Stimulated activated naive B cell treated with anti-CD40 and anti-IgM and Interleukin-4, amounts not matched to agents 10 μg/mL and 1 μg/mL and 100 μg/mL, for 72 hours (primary cell): Measurements from ENCODE around the gene MAPK4.

Source experiments
- ATAC-seq, 2 donors: fragments of 150-1000 bp; cut with Tn5 transposase; replicated peaks; 2 replicates each; pipeline ENCODE4 v1.10.0; 2021; ENCODE audit warnings: moderate library complexity in 1 of 2
- DNase-seq: peaks from one replicate; pipeline ENCODE4 v3.0.0; 2021
- H3K27ac Mint-ChIP-seq: one replicate; pipeline ENCODE4 v1.8.0; 2022; ENCODE audit warnings: mild to moderate bottlenecking, mixed read lengths
- H3K27me3 Mint-ChIP-seq, 2 donors: one replicate each; pipeline ENCODE4 v1.8.0; 2022; ENCODE audit warnings: mixed read lengths in 2 of 2
- H3K36me3 Mint-ChIP-seq, 2 donors: one replicate each; pipeline ENCODE4 v1.8.0; 2022; ENCODE audit warnings: mixed read lengths in 2 of 2, mild to moderate bottlenecking in 1 of 2
- H3K4me1 Mint-ChIP-seq, 2 donors: one replicate each; pipeline ENCODE4 v1.8.0; 2022; ENCODE audit warnings: mixed read lengths in 2 of 2, mild to moderate bottlenecking in 1 of 2
- H3K4me3 Mint-ChIP-seq, 2 donors: one replicate each; pipeline ENCODE4 v1.8.0; 2022; ENCODE audit warnings: mild to moderate bottlenecking in 2 of 2, mixed read lengths in 2 of 2, moderate library complexity in 1 of 2
- H3K9me3 Mint-ChIP-seq, 2 donors: one replicate each; pipeline ENCODE4 v1.8.0; 2022; ENCODE audit warnings: mixed read lengths in 2 of 2, mild to moderate bottlenecking in 1 of 2

Gene MAPK4

DNA sequence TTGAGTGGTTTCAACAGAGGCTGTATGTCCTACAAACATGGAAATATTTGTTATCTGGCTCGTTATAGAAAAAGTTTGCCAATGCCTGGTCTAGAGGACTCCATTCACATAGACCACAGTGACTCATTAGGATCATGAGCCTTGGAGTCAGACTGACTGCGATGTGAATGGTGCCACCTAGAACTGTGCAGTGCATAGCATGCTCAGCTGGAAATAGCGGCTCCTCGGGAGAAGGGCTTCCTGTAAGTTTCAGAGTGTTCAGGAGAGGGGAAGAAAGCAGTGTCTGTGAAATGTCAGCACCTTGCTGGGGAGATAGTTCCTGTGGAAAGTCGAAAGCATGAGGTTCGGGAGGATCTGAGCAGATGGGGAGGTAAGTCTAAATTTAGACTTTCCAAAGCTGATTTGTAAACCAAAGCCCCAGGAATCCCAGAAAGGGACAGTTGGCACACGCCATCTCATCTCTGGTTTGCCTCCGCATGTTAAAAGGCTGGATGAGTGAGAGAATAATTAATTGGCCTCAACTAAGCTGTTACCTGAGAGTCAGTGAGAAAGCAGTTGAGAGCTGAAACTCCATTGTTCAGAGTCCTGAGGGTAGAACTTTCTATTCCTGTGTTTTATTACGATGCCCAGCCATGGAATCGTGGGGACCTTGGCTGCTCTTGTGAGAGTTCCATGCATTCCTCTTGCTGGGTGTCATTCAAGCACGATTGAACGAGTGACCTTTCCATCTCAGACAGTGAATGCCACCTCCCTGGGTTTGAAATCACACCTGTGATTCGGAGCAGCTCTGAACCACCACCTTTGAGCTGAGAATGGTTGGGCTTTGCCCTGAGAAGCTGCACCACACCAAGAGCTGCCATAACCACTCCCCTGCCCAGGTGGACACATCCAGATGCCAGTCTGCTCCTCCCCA, 99.5 kb downstream of the MAPK4 start:
- DNase-seq = no peak
- H3K4me1 Mint-ChIP-seq = no peaks in the 10 kb centered on the region
- no peak overlapping the region for H3K27ac Mint-ChIP-seq
- H3K4me3 Mint-ChIP-seq = no peak overlapping the region
- H3K9me3 Mint-ChIP-seq = peaks cover 5 to 8% of the 10 kb centered on the region in 2 donors
- H3K36me3 Mint-ChIP-seq = no peaks in the 10 kb centered on the region
- ATAC-seq = no peak
- peaks cover 17 to 27% of the 10 kb centered on the region in 2 donors for H3K27me3 Mint-ChIP-seq

DNA sequence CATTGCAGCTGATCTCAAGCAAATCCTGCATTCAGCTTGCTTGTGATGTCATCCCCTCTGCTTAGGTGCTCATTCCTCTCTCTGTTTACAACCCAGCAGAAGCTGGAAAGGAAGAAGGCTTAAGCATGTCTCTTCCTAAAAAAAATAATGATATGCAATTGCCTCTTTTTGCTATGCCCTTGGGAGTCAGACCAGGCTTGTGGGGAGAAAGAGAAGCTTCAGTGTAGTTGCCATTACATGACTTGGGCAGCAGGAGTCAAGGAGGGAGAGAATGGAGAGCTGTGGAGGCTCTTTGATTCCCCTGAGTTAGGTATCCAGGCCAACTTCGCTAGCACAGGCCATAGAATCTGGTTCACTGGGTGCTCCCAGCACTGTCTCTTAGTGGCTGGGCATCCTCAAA, 101.1 kb downstream of the MAPK4 start:
- H3K4me1 Mint-ChIP-seq = no peaks in the 10 kb centered on the region
- peaks cover 6 to 20% of the 10 kb centered on the region in 2 donors for H3K27me3 Mint-ChIP-seq
- no peaks in the 10 kb centered on the region for H3K36me3 Mint-ChIP-seq
- no peak overlapping the region for H3K4me3 Mint-ChIP-seq
- H3K27ac Mint-ChIP-seq = no peak overlapping the region
- ATAC-seq (no peak), DNase-seq (no peak)
- peaks cover 5 to 8% of the 10 kb centered on the region in 2 donors for H3K9me3 Mint-ChIP-seq

- ATAC-seq (no peak), DNase-seq (no peak)
- peaks cover 5 to 7% of the 10 kb centered on the region in 2 donors for H3K9me3 Mint-ChIP-seq
- no peak overlapping the region for H3K27ac Mint-ChIP-seq
- H3K4me1 Mint-ChIP-seq = no peaks in the 10 kb centered on the region
- H3K36me3 Mint-ChIP-seq = no peaks in the 10 kb centered on the region
- peaks cover 3 to 11% of the 10 kb centered on the region in 2 donors for H3K27me3 Mint-ChIP-seq
- H3K4me3 Mint-ChIP-seq = no peak overlapping the region
These were observed 102.3 kb downstream of the MAPK4 start for GRCh38 chr18:50662177-50662576.

- H3K4me3 Mint-ChIP-seq = no peak overlapping the region
- ATAC-seq (no peak), DNase-seq (no peak)
- H3K9me3 Mint-ChIP-seq = peaks cover 5 to 7% of the 10 kb centered on the region in 2 donors
- H3K27me3 Mint-ChIP-seq = peaks cover 3 to 9% of the 10 kb centered on the region in 2 donors
- H3K36me3 Mint-ChIP-seq = no peaks in the 10 kb centered on the region
- H3K4me1 Mint-ChIP-seq = no peaks in the 10 kb centered on the region
- no peak overlapping the region for H3K27ac Mint-ChIP-seq
These were observed 103.0 kb downstream of the MAPK4 start for GRCh38 chr18:50662775-50663383.

DNA sequence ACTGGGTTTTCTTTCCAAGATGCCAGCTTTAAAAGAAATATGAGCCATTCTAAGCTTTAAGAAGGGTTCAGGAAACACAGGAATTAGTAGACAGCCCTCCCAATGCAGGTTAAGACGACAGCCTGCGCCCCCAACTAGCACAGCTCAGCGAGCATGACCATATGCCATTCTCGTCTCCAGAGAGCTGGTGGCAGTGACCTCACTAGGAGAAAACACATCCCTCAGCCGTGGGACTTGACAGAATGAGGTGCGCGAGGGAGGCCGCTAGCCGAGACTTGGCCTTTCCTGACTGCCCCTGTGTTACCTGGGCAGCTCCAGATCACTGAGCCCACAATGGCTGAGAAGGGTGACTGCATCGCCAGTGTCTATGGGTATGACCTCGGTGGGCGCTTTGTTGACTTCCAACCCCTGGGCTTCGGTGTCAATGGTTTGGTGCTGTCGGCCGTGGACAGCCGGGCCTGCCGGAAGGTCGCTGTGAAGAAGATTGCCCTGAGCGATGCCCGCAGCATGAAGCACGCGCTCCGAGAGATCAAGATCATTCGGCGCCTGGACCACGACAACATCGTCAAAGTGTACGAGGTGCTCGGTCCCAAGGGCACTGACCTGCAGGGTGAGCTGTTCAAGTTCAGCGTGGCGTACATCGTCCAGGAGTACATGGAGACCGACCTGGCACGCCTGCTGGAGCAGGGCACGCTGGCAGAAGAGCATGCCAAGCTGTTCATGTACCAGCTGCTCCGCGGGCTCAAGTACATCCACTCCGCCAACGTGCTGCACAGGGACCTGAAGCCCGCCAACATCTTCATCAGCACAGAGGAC, 103.9 kb downstream of the MAPK4 start:
- H3K4me1 Mint-ChIP-seq = no peaks in the 10 kb centered on the region
- peaks cover 3 to 5% of the 10 kb centered on the region in 2 donors for H3K27me3 Mint-ChIP-seq
- H3K4me3 Mint-ChIP-seq = no peak overlapping the region
- H3K27ac Mint-ChIP-seq = no peak overlapping the region
- H3K36me3 Mint-ChIP-seq = no peaks in the 10 kb centered on the region
- no peak for ATAC-seq
- H3K9me3 Mint-ChIP-seq = peaks cover 5 to 7% of the 10 kb centered on the region in 2 donors
- no peak for DNase-seq

DNA sequence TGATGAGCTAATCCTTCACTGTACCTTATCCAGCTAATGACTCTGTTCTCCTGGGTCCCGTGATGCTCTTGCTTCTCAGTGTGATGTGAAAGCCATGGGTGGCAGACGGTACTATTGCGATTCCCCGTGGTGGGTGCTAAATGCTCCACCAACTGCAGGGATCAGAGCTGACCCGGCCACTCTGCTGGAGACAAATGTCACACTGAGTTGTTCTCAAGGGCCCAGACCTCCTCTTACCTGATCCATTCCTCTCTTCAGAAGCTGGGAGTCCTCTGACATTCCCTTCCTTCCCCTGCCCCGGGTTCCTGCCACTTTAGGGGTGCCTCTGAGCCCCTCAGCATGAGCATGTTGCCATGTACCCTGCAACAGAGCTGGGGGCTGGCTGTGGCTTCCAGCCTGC, 105.1 kb downstream of the MAPK4 start:
- DNase-seq (no peak), ATAC-seq (no peak)
- Mint-ChIP-seq H3K36me3 (no peaks in the 10 kb centered on the region), H3K9me3 (peaks cover 5 to 7% of the 10 kb centered on the region in 2 donors), H3K4me1 (no peaks in the 10 kb centered on the region), H3K27me3 (peaks cover 0 to 4% of the 10 kb centered on the region in 2 donors), H3K4me3 (no peak overlapping the region), H3K27ac (no peak overlapping the region)

- H3K9me3 Mint-ChIP-seq = peaks cover 5 to 7% of the 10 kb centered on the region in 2 donors
- H3K4me1 Mint-ChIP-seq = no peaks in the 10 kb centered on the region
- H3K27me3 Mint-ChIP-seq = peaks cover 0 to 4% of the 10 kb centered on the region in 2 donors
- H3K27ac Mint-ChIP-seq = no peak overlapping the region
- ATAC-seq (no peak), DNase-seq (no peak)
- H3K36me3 Mint-ChIP-seq = no peaks in the 10 kb centered on the region
- H3K4me3 Mint-ChIP-seq = no peak overlapping the region
These were observed 105.6 kb downstream of the MAPK4 start for GRCh38 chr18:50665519-50665918.

DNA sequence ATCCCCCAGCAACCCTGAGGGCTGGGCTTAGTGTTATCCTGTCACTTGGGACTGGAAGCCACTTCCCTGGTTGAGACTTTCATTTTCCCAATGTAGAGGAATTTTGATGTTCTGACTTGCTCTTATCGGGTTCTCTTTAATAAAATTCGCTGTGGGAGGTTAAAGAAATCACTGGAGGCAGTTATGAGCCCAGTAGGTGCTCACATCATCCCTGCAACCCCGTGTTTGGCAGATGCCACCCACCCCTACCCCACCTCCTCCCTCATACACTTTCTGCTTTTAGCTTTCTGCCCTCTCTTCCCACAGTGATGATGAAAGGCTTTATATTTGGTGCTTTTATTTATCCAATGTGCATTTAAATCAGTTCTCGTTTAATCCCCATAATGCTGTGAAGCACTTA, 106.6 kb downstream of the MAPK4 start:
- H3K4me1 Mint-ChIP-seq = no peaks in the 10 kb centered on the region
- peaks cover 5% of the 10 kb centered on the region in 2 donors for H3K9me3 Mint-ChIP-seq
- DNase-seq (no peak), ATAC-seq (no peak)
- no peak overlapping the region for H3K4me3 Mint-ChIP-seq
- H3K27ac Mint-ChIP-seq = no peak overlapping the region
- H3K27me3 Mint-ChIP-seq = peaks cover 0 to 4% of the 10 kb centered on the region in 2 donors
- no peaks in the 10 kb centered on the region for H3K36me3 Mint-ChIP-seq

GRCh38 chr18:50671376-50671775, 111.5 kb downstream of the MAPK4 start:
- DNase-seq (no peak), ATAC-seq (no peak)
- no peaks in the 10 kb centered on the region for H3K4me1 Mint-ChIP-seq
- no peaks in the 10 kb centered on the region for H3K9me3 Mint-ChIP-seq
- H3K27me3 Mint-ChIP-seq = peaks cover 0 to 8% of the 10 kb centered on the region in 2 donors
- H3K36me3 Mint-ChIP-seq = no peaks in the 10 kb centered on the region
- H3K4me3 Mint-ChIP-seq = no peak overlapping the region
- H3K27ac Mint-ChIP-seq = no peak overlapping the region

DNA sequence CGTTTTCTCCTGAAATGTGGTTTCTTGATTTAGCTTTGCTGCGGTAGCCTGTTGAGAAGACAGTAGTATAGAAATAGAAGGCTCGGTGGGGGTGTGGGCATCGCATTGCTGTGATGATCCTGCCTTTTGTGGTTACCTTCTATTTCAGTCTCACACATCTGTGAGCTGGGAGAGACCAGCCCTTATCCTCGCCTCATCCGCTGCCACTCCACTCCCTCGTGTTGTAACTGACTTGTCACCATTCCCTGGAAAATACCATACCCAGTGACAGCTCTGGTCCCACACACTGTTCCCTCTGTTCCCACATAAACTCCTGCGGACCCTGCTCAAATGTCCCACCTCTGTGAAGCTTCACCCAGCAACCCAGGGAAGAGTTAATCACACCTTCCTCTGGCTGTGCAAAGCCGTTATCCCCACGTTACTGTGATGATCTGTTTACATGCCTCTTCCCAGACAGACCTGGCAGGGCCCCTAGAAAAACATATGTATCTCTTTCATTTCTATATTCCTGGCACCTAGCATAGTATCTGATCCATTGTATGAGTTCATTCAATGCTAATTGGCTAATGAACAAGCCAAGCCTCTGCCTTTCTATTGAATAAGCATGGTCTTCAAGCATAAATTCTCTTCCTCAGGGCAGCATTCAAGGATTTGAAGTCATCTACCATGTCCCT, 114.6 kb downstream of the MAPK4 start:
- H3K27ac Mint-ChIP-seq = no peak overlapping the region
- H3K36me3 Mint-ChIP-seq = no peaks in the 10 kb centered on the region
- DNase-seq = no peak
- H3K27me3 Mint-ChIP-seq = peaks cover 0 to 7% of the 10 kb centered on the region in 2 donors
- no peak overlapping the region for H3K4me3 Mint-ChIP-seq
- ATAC-seq = no peak
- H3K9me3 Mint-ChIP-seq = no peaks in the 10 kb centered on the region
- H3K4me1 Mint-ChIP-seq = no peaks in the 10 kb centered on the region

DNA sequence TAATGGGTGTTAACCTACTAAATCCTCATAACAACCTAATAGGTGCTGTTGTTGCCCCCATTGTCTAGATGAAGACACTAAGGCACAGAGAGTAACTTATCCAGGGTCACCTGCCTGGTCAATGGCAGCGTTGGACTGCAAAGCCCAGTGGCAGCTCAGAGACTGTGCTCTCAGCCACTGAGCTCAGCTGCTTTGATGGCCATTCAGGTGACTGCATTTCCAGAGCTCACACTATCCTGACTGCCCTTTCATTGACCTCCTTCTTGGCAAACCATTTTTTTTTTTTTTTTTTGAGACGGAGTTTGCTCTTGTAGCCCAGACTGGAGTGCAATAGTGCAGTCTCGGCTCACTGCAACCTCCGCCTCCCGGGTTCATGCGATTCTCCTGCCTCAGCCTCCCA, 115.2 kb downstream of the MAPK4 start:
- Mint-ChIP-seq H3K4me1 (no peaks in the 10 kb centered on the region), H3K27ac (no peak overlapping the region), H3K36me3 (no peaks in the 10 kb centered on the region), H3K4me3 (no peak overlapping the region), H3K27me3 (peaks cover 0 to 7% of the 10 kb centered on the region in 2 donors), H3K9me3 (no peaks in the 10 kb centered on the region)
- ATAC-seq (no peak), DNase-seq (no peak)

- Mint-ChIP-seq H3K4me1 (no peaks in the 10 kb centered on the region), H3K36me3 (no peaks in the 10 kb centered on the region), H3K27ac (no peak overlapping the region), H3K4me3 (no peak overlapping the region), H3K27me3 (peaks cover 0 to 7% of the 10 kb centered on the region in 2 donors), H3K9me3 (no peaks in the 10 kb centered on the region)
- no peak for DNase-seq
- no peak for ATAC-seq
These were observed 118.8 kb downstream of the MAPK4 start for GRCh38 chr18:50678651-50679050.

GRCh38 chr18:50679056-50679455, 119.2 kb downstream of the MAPK4 start:
- ATAC-seq (no peak), DNase-seq (no peak)
- H3K4me3 Mint-ChIP-seq = no peak overlapping the region
- no peaks in the 10 kb centered on the region for H3K36me3 Mint-ChIP-seq
- H3K9me3 Mint-ChIP-seq = no peaks in the 10 kb centered on the region
- H3K27me3 Mint-ChIP-seq = peaks cover 0 to 7% of the 10 kb centered on the region in 2 donors
- H3K27ac Mint-ChIP-seq = no peak overlapping the region
- H3K4me1 Mint-ChIP-seq = no peaks in the 10 kb centered on the region

- peaks cover 0 to 5% of the 10 kb centered on the region in 2 donors for H3K27me3 Mint-ChIP-seq
- H3K9me3 Mint-ChIP-seq = no peaks in the 10 kb centered on the region
- H3K36me3 Mint-ChIP-seq = no peaks in the 10 kb centered on the region
- H3K4me1 Mint-ChIP-seq = no peaks in the 10 kb centered on the region
- no peak for ATAC-seq
- no peak overlapping the region for H3K27ac Mint-ChIP-seq
- no peak overlapping the region for H3K4me3 Mint-ChIP-seq
- DNase-seq = no peak
These were observed 119.8 kb downstream of the MAPK4 start for GRCh38 chr18:50679656-50680055.
